ENCODE results near the gene IL27RA.
"Not testable (repeated sequence)": the region's sequence is repeated elsewhere in the genome, so short reads cannot be mapped to it uniquely, and the experiment has no call there.

DNA sequence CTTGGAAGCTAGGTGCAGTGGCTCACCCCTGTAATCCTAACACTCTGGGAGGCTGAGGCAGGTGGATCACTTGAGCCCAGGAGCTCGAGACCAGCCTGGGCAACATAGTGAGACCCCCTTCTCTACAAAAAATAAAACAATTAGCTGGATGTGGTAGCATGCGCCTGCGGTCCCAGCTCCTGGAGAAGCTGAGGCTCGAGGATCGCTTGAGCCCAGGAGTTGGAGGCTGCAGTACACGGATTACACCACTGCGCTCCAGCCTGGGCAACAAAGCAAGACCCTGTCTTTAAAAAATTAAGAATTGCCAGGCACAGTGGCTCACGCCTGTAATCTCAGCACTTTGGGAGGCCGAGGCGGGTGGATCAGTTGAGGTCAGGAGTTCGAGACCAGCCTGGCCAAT lies 19.4 kb downstream of the IL27RA start:
- TF ChIP-seq POLR2A (IDR thresholded peaks at IDR 0.05; ENCODE audit: low read length); GATA1 (IDR thresholded peaks at IDR 0.05; ENCODE audit: low read depth, low read length): not testable (repeated sequence)

Data from erythroblast (primary cell).